Hindlimb muscle (tissue), 1 donor: ENCODE results near the gene NOTCH3. TPM values are rescaled to one million over a fixed set of nuclear protein-coding genes. Genes with fewer than 3 reads are reported as not detected.

Experiments
- DNase-seq: peaks from one replicate; pipeline ENCODE4 v3.0.0-alpha.2; 2013
- polyA plus RNA-seq: library from polyadenylated mRNA; unstranded; fragments of 120-200 nt; gene quantifications from one replicate; pipeline ENCODE4 v1.2.1, GENCODE V29; 2013; ENCODE audit not compliant: insufficient read length

The NOTCH3 gene
- polyA plus RNA-seq, result 204 TPM

GRCh38 chr19:15200553-15201364, at the start of gene NOTCH3:
NOTCH3 (minus strand) TSS chr19:15200995; CDS start chr19:15200905, 90 bp downstream.
- DNase-seq, result no peak

- no peak for DNase-seq
Observed at GRCh38 chr19:15250640-15250993, 49.8 kb upstream of the NOTCH3 start.

GRCh38 chr19:15249972-15250639, 49.3 kb upstream of the NOTCH3 start:
- peak; percentile 73 for DNase-seq

GRCh38 chr19:15249528-15249874, 48.7 kb upstream of the NOTCH3 start:
- no peak for DNase-seq

- DNase-seq, result no peak
Observed at GRCh38 chr19:15248648-15249527, 48.1 kb upstream of the NOTCH3 start.

GRCh38 chr19:15248106-15248505, 47.3 kb upstream of the NOTCH3 start:
- no peak for DNase-seq

- no peak for DNase-seq
Observed at GRCh38 chr19:15247107-15248014, 46.6 kb upstream of the NOTCH3 start.

GRCh38 chr19:15246198-15246481, 45.3 kb upstream of the NOTCH3 start:
- DNase-seq, result no peak

GRCh38 chr19:15245370-15246197, 44.8 kb upstream of the NOTCH3 start:
- no peak for DNase-seq

GRCh38 chr19:15244808-15245207, 44.0 kb upstream of the NOTCH3 start:
- DNase-seq, result no peak

- no peak for DNase-seq
Observed at GRCh38 chr19:15244106-15244803, 43.5 kb upstream of the NOTCH3 start.

- no peak for DNase-seq
Observed at GRCh38 chr19:15243236-15243957, 42.6 kb upstream of the NOTCH3 start.

GRCh38 chr19:15241259-15241910, 40.6 kb upstream of the NOTCH3 start:
- DNase-seq, result no peak

- no peak for DNase-seq
Observed at GRCh38 chr19:15240515-15240914, 39.7 kb upstream of the NOTCH3 start.

- DNase-seq, result no peak
Observed at GRCh38 chr19:15239337-15239949, 38.6 kb upstream of the NOTCH3 start.

- DNase-seq, result no peak
Observed at GRCh38 chr19:15238639-15239155, 37.9 kb upstream of the NOTCH3 start.

- DNase-seq, result no peak
Observed at GRCh38 chr19:15237759-15238638, 37.2 kb upstream of the NOTCH3 start.

GRCh38 chr19:15236886-15237285, 36.1 kb upstream of the NOTCH3 start:
- DNase-seq, result no peak
